Mesangial cell (primary cell): ENCODE data around the gene TGFB3. TPM values are rescaled to one million over a fixed set of nuclear protein-coding genes. Genes with fewer than 3 reads are reported as not detected.

Source experiments
- total RNA-seq: library from RNA; depleted of rRNA; stranded (reverse); fragments of >200 nt; gene quantifications from 2 replicates; pipeline ENCODE4 v1.2.3, GENCODE V29; 2015

The TGFB3 gene
- 1.1 and 7.6 TPM in 2 replicates for total RNA-seq

GRCh38 chr14:75981426-75982265 lies at the start of gene TGFB3:
TSS of gene TGFB3 (minus strand) at chr14:75981995. CDS start at chr14:75980893, 1,102 bp downstream.

GRCh38 chr14:75985618-75986438 lies 4.0 kb upstream of the TGFB3 start, which contains the start of gene IFT43:
TSS of gene IFT43 (plus strand) at chr14:75985763. CDS start at chr14:75985787, 24 bp downstream.

Other genes with a start within 250 kb of the TGFB3 start
- 21.8 and 40.9 TPM in 2 replicates for gene IFT43, start 3.8 kb upstream of the TGFB3 start, total RNA-seq
- gene GPATCH2L, start 169.9 kb upstream of the TGFB3 start, total RNA-seq, result 31.8 and 39.3 TPM in 2 replicates